GM21526 (cell line): Measurements from ENCODE around the gene CARD8.

Source experiments
- ATAC-seq: cut with Tn5 transposase; IDR thresholded peaks from one replicate; pipeline ENCODE4 v1.9.1; 2021; ENCODE audit warnings: moderate library complexity; ENCODE audit not compliant: unreplicated experiment, low FRiP score

CARD8 gene

GRCh38 chr19:48176226-48176625 lies 79.5 kb downstream of the CARD8 start:
- ATAC-seq = no peak

GRCh38 chr19:48175578-48175977 lies 80.1 kb downstream of the CARD8 start:
- ATAC-seq = no peak

- no peak for ATAC-seq
These were observed 81.2 kb downstream of the CARD8 start for GRCh38 chr19:48174445-48175030.

DNA sequence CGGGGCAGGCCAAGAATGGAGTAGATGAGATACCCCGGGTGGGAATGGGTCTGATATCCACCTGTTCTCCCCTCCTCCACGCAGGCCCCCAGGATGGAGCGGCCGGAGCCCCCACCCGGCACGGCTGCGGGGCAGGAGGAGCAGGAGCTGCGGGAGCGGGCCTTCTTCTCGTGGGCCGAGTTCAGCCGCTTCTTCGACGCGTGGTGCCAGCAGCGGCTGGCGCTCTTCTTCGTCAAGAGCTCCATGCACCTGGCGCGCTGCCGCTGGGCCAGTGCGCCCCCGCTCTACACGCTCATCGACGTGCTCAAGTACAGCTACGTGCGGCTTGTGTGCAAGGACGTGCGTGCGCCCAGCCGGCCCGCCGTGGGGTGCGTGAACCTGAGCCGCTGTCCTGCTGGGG lies 84.0 kb downstream of the CARD8 start:
- ATAC-seq = no peak

DNA sequence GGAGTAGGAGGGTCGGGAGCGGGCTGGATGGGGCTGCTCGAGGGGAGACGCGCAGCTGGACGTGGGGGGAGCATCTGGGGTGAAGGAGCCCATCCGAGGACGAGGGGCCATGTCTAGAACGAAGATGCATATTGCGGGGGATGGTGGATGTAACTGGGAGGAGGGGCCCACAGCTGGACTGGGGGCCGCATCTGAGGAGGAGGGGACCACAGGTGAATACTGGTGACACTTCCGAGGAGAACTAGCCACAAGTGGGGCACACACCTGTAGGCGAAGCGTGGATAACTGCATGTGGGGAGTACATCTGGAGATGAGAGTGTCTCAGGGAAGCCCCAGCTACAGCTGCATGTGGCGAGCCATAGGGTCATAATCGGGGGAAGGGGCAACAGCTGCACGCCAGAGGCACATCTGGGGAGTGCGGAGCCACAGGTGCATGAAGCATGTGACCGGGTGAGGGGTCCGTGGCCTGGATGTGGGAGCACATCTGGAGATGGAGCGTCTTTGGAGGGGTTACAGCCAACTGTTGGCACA lies 84.8 kb downstream of the CARD8 start:
- peak; percentile 26 for ATAC-seq

- ATAC-seq = peak; percentile 67
These were observed 85.5 kb downstream of the CARD8 start, which contains the start of the genes LIG1 and ZSWIM9 for GRCh38 chr19:48169939-48170803. LIG1 (minus strand) TSS chr19:48170344; CDS start chr19:48165566, 4,778 bp downstream. ZSWIM9 (plus strand) TSS chr19:48170680; CDS start chr19:48171803, 1,123 bp downstream.

GRCh38 chr19:48169578-48169938 lies 86.2 kb downstream of the CARD8 start:
- no peak for ATAC-seq

DNA sequence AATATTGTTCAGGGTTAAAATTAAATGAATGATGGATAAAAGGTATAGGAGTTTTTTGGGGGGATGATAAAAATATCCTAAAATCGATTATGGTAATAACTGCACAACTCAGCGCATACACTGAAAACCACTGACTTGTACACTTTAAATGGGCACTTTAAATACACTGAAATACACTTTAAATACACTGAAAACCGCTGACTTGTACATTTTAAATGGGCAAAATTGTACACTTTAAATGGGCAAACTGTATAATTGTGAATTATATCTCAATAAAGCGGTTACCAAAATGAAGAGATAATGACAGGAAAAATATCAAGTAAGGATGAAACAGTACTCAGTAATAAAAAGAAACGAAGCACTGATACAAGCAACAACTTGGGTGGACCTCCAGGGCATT lies 87.0 kb downstream of the CARD8 start:
- ATAC-seq = no peak

- ATAC-seq = no peak
These were observed 97.4 kb downstream of the CARD8 start for GRCh38 chr19:48158210-48158790.
